ENCODE data around the gene DIAPH3. TPM values are rescaled to one million over a fixed set of nuclear protein-coding genes. Genes with fewer than 3 reads are reported as not detected.

The DIAPH3 gene
- total and polyA plus RNA-seq, 4 experiments from 2014 or later = 0.03 TPM; not detected in 3

DNA sequence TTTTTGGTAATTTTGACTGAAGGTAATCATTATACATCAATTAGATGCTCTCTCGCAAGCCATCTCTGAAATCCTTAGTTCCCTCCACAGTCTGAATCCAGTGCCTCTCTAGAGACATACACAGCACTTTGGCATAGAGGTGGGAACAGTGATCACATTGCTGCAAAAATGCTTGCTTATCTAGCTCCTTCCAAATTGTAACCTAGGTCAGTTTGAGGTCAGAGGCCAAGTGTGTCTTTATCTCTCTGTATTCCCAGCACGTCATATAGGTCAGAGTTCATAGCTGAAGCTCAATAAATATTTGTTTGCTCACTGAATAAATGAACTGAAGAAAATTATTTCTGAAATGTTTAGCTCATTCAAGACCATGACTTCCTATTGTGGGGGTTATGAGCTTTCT is 462.5 kb downstream of the DIAPH3 start:
- Histone ChIP-seq H3K36me3 (ENCODE audit: insufficient read depth, low read length) (no peaks in the 10 kb centered on the region), H3K27me3 (ENCODE audit: insufficient read depth, low read length) (no peaks in the 10 kb centered on the region), H3K4me1 (ENCODE audit: insufficient read depth, low read length) (no peaks in the 10 kb centered on the region), H3K9me3 (ENCODE audit: control insufficient read depth in 1 of 2, low read length in 2 of 2) (no peaks in the 10 kb centered on the region), H3K27ac (ENCODE audit: low read depth, low read length) (no peak overlapping the region), H3K4me3 (ENCODE audit: low read length in 2 of 2) (no peak overlapping the region)
- POLR2A ChIA-PET (ENCODE audit: partially characterized antibody) = no interaction called here
- no peaks in the 10 kb centered on the region for H3K9me3 Mint-ChIP-seq
- no peaks in the 10 kb centered on the region for H3K36me3 Mint-ChIP-seq
- H3K27me3 Mint-ChIP-seq = no peaks in the 10 kb centered on the region
- CTCF ChIA-PET (ENCODE audit: partially characterized antibody) = interaction anchor here (1.1 kb wide), 1 partner anchor 22 kb away, joined by 3 read pairs; no protein-coding TSS in a partner anchor
- intact Hi-C loops (cut with micrococcal nuclease) = no loop called here
- no peak overlapping the region for H3K27ac Mint-ChIP-seq
- DNase-seq = no peak
- no peaks in the 10 kb centered on the region for H3K4me1 Mint-ChIP-seq
- H3K4me3 Mint-ChIP-seq = no peak overlapping the region

DNA sequence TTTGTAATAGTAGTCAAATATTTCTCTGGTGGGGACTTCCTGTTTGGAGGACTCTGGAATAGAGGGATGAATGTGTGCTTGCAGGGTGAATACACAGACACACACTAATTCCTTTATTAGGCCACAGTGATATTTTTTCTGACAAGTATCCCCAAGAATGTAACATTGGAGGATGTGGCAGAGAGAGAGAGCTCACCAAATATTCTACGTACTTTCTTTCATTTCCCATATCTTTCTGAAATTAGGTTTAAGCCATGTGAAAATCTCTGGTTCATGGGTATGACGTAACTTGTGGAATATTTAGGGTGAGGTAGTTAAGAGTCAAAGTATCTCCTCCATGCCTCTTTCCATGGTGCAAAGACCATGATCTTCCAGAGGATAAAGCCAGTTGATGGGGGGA is 463.4 kb downstream of the DIAPH3 start:
- Histone ChIP-seq H3K36me3 (ENCODE audit: insufficient read depth, low read length) (no peaks in the 10 kb centered on the region), H3K9me3 (ENCODE audit: control insufficient read depth in 1 of 2, low read length in 2 of 2) (no peaks in the 10 kb centered on the region), H3K4me3 (ENCODE audit: low read length in 2 of 2) (no peak overlapping the region), H3K4me1 (ENCODE audit: insufficient read depth, low read length) (no peaks in the 10 kb centered on the region), H3K27me3 (ENCODE audit: insufficient read depth, low read length) (no peaks in the 10 kb centered on the region), H3K27ac (ENCODE audit: low read depth, low read length) (no peak overlapping the region)
- ChIA-PET POLR2A (ENCODE audit: partially characterized antibody) (no interaction called here), CTCF (ENCODE audit: partially characterized antibody) (no interaction called here)
- Mint-ChIP-seq H3K4me3 (no peak overlapping the region), H3K9me3 (no peaks in the 10 kb centered on the region), H3K27me3 (no peaks in the 10 kb centered on the region), H3K36me3 (no peaks in the 10 kb centered on the region), H3K4me1 (no peaks in the 10 kb centered on the region), H3K27ac (no peak overlapping the region)
- no peak for DNase-seq
- intact Hi-C loops (cut with micrococcal nuclease) = no loop called here

DNA sequence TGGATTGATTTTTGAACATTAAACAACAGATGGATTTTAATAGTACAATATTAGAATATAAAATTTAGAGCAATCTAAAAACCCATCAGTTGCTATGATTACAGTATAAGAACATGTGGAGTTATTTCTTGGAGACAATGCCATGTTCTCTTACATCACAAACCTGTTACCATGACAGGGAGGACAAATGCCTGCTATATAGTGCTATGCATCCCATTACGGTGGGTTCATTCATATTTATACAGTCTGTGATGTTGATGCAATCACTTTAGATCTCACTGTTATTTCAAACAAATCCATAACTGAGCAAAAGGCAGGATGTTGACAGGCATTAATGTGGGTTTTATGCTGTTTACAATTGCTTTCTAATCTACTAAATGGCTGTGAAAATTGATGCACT is 467.5 kb downstream of the DIAPH3 start:
- H3K4me3 ChIP-seq (ENCODE audit: low read length in 2 of 2) = no peak overlapping the region
- H3K9me3 Mint-ChIP-seq = no peaks in the 10 kb centered on the region
- no peaks in the 10 kb centered on the region for H3K27me3 Mint-ChIP-seq
- intact Hi-C loops (cut with micrococcal nuclease) = no loop called here
- H3K36me3 Mint-ChIP-seq = peaks cover 0 to 4% of the 10 kb centered on the region in 2 donors
- H3K4me1 Mint-ChIP-seq = no peaks in the 10 kb centered on the region
- ChIA-PET POLR2A (ENCODE audit: partially characterized antibody) (no interaction called here), CTCF (ENCODE audit: partially characterized antibody) (no interaction called here)
- H3K4me3 Mint-ChIP-seq = no peak overlapping the region
- H3K27me3 ChIP-seq (ENCODE audit: insufficient read depth, low read length) = no peaks in the 10 kb centered on the region
- no peaks in the 10 kb centered on the region for H3K4me1 ChIP-seq (ENCODE audit: insufficient read depth, low read length)
- H3K9me3 ChIP-seq (ENCODE audit: control insufficient read depth in 1 of 2, low read length in 2 of 2) = no peaks in the 10 kb centered on the region
- H3K27ac ChIP-seq (ENCODE audit: low read depth, low read length) = no peak overlapping the region
- no peak for DNase-seq
- no peaks in the 10 kb centered on the region for H3K36me3 ChIP-seq (ENCODE audit: insufficient read depth, low read length)
- no peak overlapping the region for H3K27ac Mint-ChIP-seq

DNA sequence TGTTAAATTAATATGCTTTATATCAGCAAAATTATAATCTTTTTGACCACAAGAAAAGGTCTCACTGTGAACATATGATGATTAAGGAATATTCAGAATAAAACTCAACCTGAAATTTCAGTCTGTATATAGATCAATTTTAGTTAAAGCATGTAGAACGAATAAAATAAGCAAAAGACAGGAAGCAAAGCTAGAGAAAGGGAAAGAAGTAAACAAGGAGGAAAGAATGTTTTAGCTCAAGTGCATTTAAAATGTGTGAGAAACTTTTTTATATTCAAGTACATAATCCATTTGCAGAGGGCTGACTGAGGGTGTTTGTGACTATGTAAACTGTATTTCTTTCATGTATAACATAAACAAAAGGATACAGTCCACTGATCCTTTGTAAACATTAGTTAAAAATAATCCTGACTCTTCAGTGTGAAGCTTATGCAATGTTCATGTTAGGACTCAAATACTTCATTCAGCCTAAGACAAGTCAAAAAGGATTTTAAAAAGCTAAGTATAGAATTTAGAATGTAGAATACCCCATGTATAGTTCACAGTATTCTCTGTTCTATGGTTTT is 472.1 kb downstream of the DIAPH3 start:
- no peaks in the 10 kb centered on the region for H3K4me1 ChIP-seq (ENCODE audit: insufficient read depth, low read length)
- H3K9me3 Mint-ChIP-seq = no peaks in the 10 kb centered on the region
- H3K36me3 Mint-ChIP-seq = peaks cover 0 to 4% of the 10 kb centered on the region in 2 donors
- no peak overlapping the region for H3K27ac Mint-ChIP-seq
- no peaks in the 10 kb centered on the region for H3K36me3 ChIP-seq (ENCODE audit: insufficient read depth, low read length)
- no peak overlapping the region for H3K4me3 ChIP-seq (ENCODE audit: low read length in 2 of 2)
- H3K4me1 Mint-ChIP-seq = peaks cover 0 to 2% (median 0%) of the 10 kb centered on the region in 4 donors
- H3K27me3 Mint-ChIP-seq = no peaks in the 10 kb centered on the region
- H3K4me3 Mint-ChIP-seq = no peak overlapping the region
- H3K27me3 ChIP-seq (ENCODE audit: insufficient read depth, low read length) = no peaks in the 10 kb centered on the region
- intact Hi-C loops (cut with micrococcal nuclease) = no loop called here
- ChIA-PET POLR2A (ENCODE audit: partially characterized antibody) (no interaction called here), CTCF (ENCODE audit: partially characterized antibody) (interaction anchor here (0.7 to 1.0 kb wide), 2 partner anchors 9 to 740 kb away, joined by 4 to 5 read pairs; no protein-coding TSS in a partner anchor)
- no peaks in the 10 kb centered on the region for H3K9me3 ChIP-seq (ENCODE audit: control insufficient read depth in 1 of 2, low read length in 2 of 2)
- no peak for DNase-seq
- no peak overlapping the region for H3K27ac ChIP-seq (ENCODE audit: low read depth, low read length)

GRCh38 chr13:59690857-59691500 is 472.7 kb downstream of the DIAPH3 start:
- POLR2A ChIA-PET (ENCODE audit: partially characterized antibody) = no interaction called here

DNA sequence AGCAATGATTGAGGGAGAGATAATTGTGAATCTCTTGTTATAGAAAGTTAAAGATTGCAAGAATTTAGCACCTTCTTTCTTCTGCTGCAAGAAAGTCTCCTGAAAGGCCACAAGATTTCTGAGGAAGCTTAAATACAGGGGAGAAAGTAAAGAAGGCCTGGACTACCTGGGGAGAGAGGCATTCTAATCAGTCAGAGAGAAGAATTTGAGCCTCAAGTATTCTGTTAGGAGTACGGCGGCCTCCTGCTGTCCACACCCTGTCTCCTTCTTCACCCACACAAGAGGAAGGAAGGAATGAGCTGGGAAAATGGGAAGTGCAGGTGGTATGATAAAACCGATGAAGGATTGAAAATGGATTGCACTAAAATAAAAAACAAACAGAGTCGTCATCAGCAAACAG is 474.7 kb downstream of the DIAPH3 start:
- no peaks in the 10 kb centered on the region for H3K27me3 ChIP-seq (ENCODE audit: insufficient read depth, low read length)
- Mint-ChIP-seq H3K9me3 (no peaks in the 10 kb centered on the region), H3K4me1 (peaks cover 0 to 2% (median 0%) of the 10 kb centered on the region in 4 donors), H3K36me3 (peaks cover 0 to 4% of the 10 kb centered on the region in 2 donors), H3K4me3 (no peak overlapping the region), H3K27ac (no peak overlapping the region), H3K27me3 (no peaks in the 10 kb centered on the region)
- H3K9me3 ChIP-seq (ENCODE audit: control insufficient read depth in 1 of 2, low read length in 2 of 2) = no peaks in the 10 kb centered on the region
- no peak overlapping the region for H3K27ac ChIP-seq (ENCODE audit: low read depth, low read length)
- no peaks in the 10 kb centered on the region for H3K36me3 ChIP-seq (ENCODE audit: insufficient read depth, low read length)
- ChIA-PET POLR2A (ENCODE audit: partially characterized antibody) (no interaction called here), CTCF (ENCODE audit: partially characterized antibody) (no interaction called here)
- H3K4me3 ChIP-seq (ENCODE audit: low read length in 2 of 2) = no peak overlapping the region
- no peak for DNase-seq
- H3K4me1 ChIP-seq (ENCODE audit: insufficient read depth, low read length) = no peaks in the 10 kb centered on the region
- intact Hi-C loops (cut with micrococcal nuclease) = no loop called here

More at GRCh38 chr13:59690857-59691500, 472.7 kb downstream of the DIAPH3 start:
- no peaks in the 10 kb centered on the region for H3K27me3 Mint-ChIP-seq
- Histone ChIP-seq H3K4me1 (ENCODE audit: insufficient read depth, low read length) (no peaks in the 10 kb centered on the region), H3K27me3 (ENCODE audit: insufficient read depth, low read length) (no peaks in the 10 kb centered on the region), H3K36me3 (ENCODE audit: insufficient read depth, low read length) (no peaks in the 10 kb centered on the region), H3K4me3 (ENCODE audit: low read length in 2 of 2) (no peak overlapping the region), H3K27ac (ENCODE audit: low read depth, low read length) (no peak overlapping the region), H3K9me3 (ENCODE audit: control insufficient read depth in 1 of 2, low read length in 2 of 2) (no peaks in the 10 kb centered on the region)
- peaks cover 0 to 2% (median 0%) of the 10 kb centered on the region in 4 donors for H3K4me1 Mint-ChIP-seq
- DNase-seq = no peak
- no peak overlapping the region for H3K27ac Mint-ChIP-seq
- CTCF ChIA-PET (ENCODE audit: partially characterized antibody) = no interaction called here
- intact Hi-C loops (cut with micrococcal nuclease) = no loop called here
- H3K4me3 Mint-ChIP-seq = no peak overlapping the region
- peaks cover 0 to 4% of the 10 kb centered on the region in 2 donors for H3K36me3 Mint-ChIP-seq
- H3K9me3 Mint-ChIP-seq = no peaks in the 10 kb centered on the region

DNA sequence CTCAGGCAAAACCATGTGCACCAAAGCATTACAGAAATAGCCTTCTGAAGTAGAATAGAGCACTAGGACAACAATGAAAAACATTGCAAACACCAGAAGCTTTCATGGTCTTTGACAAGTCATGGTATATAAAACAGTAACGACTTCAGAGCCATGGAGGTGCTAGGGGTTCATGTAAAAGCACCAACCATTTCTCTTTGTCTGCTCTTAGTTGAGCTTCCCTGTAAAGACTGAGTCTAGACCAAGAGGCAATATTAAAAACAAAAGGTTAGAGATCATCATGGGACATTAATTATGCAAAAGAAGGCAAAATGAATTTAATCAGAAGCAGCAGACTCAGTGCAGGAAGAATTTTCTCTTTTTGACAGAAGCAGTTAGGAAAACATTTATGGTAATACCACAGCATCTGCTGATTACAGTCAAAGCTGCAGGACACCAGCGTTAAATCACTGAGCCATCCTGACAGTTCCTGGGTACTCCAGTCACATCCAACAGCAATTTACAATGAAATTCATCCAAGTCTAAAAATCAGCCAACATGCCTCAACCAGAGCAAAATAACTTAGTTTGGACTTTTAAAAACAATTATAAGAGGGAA is 476.8 kb downstream of the DIAPH3 start:
- DNase-seq = no peak
- no peaks in the 10 kb centered on the region for H3K9me3 Mint-ChIP-seq
- H3K4me1 ChIP-seq (ENCODE audit: insufficient read depth, low read length) = no peaks in the 10 kb centered on the region
- no peaks in the 10 kb centered on the region for H3K9me3 ChIP-seq (ENCODE audit: control insufficient read depth in 1 of 2, low read length in 2 of 2)
- no peaks in the 10 kb centered on the region for H3K36me3 ChIP-seq (ENCODE audit: insufficient read depth, low read length)
- no peak overlapping the region for H3K27ac ChIP-seq (ENCODE audit: low read depth, low read length)
- H3K27me3 ChIP-seq (ENCODE audit: insufficient read depth, low read length) = no peaks in the 10 kb centered on the region
- CTCF ChIA-PET (ENCODE audit: partially characterized antibody) = interaction anchor here (0.7 kb wide), 1 partner anchor 875 kb away, joined by 3 read pairs; no protein-coding TSS in a partner anchor
- H3K4me3 ChIP-seq (ENCODE audit: low read length in 2 of 2) = no peak overlapping the region
- POLR2A ChIA-PET (ENCODE audit: partially characterized antibody) = no interaction called here
- intact Hi-C loops (cut with micrococcal nuclease) = no loop called here
- peaks cover 0 to 2% (median 0%) of the 10 kb centered on the region in 4 donors for H3K4me1 Mint-ChIP-seq
- H3K4me3 Mint-ChIP-seq = no peak overlapping the region
- no peaks in the 10 kb centered on the region for H3K27me3 Mint-ChIP-seq
- no peaks in the 10 kb centered on the region for H3K36me3 Mint-ChIP-seq
- H3K27ac Mint-ChIP-seq = no peak overlapping the region

All from CD4-positive, alpha-beta memory T cell (primary cell).